Endodermal cell (in vitro differentiated cells): ENCODE results near the gene DENR. TPM values are rescaled to one million over a fixed set of nuclear protein-coding genes. Genes with fewer than 3 reads are reported as not detected.

Source experiments
- DNase-seq: peaks from one replicate; pipeline ENCODE4 v3.0.0-alpha.2; 2017
- H3K27ac ChIP-seq: 2 replicates; pipeline ENCODE4 v1.5.1; 2013; ENCODE audit warnings: mild to moderate bottlenecking, low read depth, low read length, moderate library complexity
- H3K27me3 ChIP-seq: 2 replicates; pipeline ENCODE4 v1.6.1; 2013; ENCODE audit warnings: mild to moderate bottlenecking, low read length, moderate library complexity; ENCODE audit not compliant: insufficient read depth, control insufficient read depth, poor library complexity, severe bottlenecking
- H3K36me3 ChIP-seq: 2 replicates; pipeline ENCODE4 v1.7.0; 2013; ENCODE audit warnings: mild to moderate bottlenecking, low read length, moderate library complexity; ENCODE audit not compliant: control insufficient read depth, insufficient read depth
- H3K4me1 ChIP-seq: one replicate; pipeline ENCODE4 v1.7.0; 2013; ENCODE audit warnings: low read length; ENCODE audit not compliant: control insufficient read depth, insufficient read depth
- H3K4me3 ChIP-seq: 2 replicates; pipeline ENCODE4 v1.5.1; 2013; ENCODE audit warnings: mild to moderate bottlenecking, low read length, moderate library complexity
- H3K9ac ChIP-seq: 2 replicates; pipeline ENCODE4 v1.6.1; 2013; ENCODE audit warnings: mild to moderate bottlenecking, low read length, moderate library complexity; ENCODE audit not compliant: poor library complexity, severe bottlenecking; ENCODE audit errors: extremely low read depth
- H3K9me3 ChIP-seq: 2 replicates; pipeline ENCODE4 v1.6.1; 2013; ENCODE audit warnings: mild to moderate bottlenecking, low read length, moderate library complexity; ENCODE audit not compliant: control insufficient read depth
- H3K27ac Mint-ChIP-seq: 2 replicates; pipeline ENCODE4 v1.8.0; 2020; ENCODE audit warnings: mixed read lengths
- H3K27me3 Mint-ChIP-seq: 2 replicates; pipeline ENCODE4 v1.8.0; 2021; ENCODE audit warnings: mild to moderate bottlenecking, mixed read lengths; ENCODE audit not compliant: insufficient read depth
- H3K36me3 Mint-ChIP-seq: 2 replicates; pipeline ENCODE4 v1.8.0; 2020; ENCODE audit warnings: low read depth, mixed read lengths
- H3K4me1 Mint-ChIP-seq: 2 replicates; pipeline ENCODE4 v1.8.0; 2020; ENCODE audit warnings: mixed read lengths
- H3K4me3 Mint-ChIP-seq: 2 replicates; pipeline ENCODE4 v1.8.0; 2020; ENCODE audit warnings: mild to moderate bottlenecking, moderate library complexity, mixed read lengths
- H3K9me3 Mint-ChIP-seq: 2 replicates; pipeline ENCODE4 v1.8.0; 2020; ENCODE audit warnings: mild to moderate bottlenecking, mixed read lengths
- CTCF ChIP-seq: fragments of 200-600 bp; sonication (generic); conservative IDR thresholded peaks from 2 replicates; pipeline ENCODE4 v1.5.0; 2021; ENCODE audit warnings: antibody characterized with exemption, mild to moderate bottlenecking
- WGBS, 2 experiments: methylation state at CpG; one replicate each; pipeline versions ENCODE4 v1.1.5 to v1.1.7; 2013; ENCODE audit warnings: missing lambda C conversion rate in 2 of 2, mixed read lengths in 1 of 2; ENCODE audit not compliant: insufficient coverage in 1 of 2, insufficient read length in 1 of 2; 5-methylcytosine and 5-hydroxymethylcytosine counted together
- total RNA-seq, 2 donors: library from RNA; stranded (reverse); fragmentation: NEBNext Ultra II Directional in 1 of 2; extraction: Animal tissue kit (Norgen Biotek cat#: 25700) in 1 of 2; gene quantifications; 2 replicates in 1 of 2; 3 replicates in 1 of 2; pipeline ENCODE4 v1.2.1, GENCODE V29; 2021

Gene DENR
- total RNA-seq, 2 donors from 2014 or later, result 85.8 to 86.1 TPM

DNA sequence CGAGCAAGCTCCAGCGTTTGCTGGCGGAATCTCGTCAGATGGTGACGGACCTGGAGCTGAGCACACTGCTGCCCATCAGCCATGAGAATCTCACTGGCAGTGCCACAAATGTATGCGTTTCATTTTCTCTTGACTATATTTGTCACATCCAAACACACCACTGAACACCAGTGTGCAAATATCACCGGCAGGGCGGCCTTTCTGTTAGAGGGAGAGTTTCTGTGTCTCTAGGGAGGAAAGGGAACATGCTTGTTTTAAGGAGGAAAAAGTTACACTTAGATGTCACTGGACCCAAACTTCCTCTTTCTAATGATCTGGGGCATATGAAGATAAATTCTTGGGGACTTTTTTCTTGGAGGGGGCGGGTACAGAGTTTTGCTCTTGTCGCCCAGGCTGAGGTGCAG is 60.7 kb downstream of the DENR start:
- Histone ChIP-seq H3K9me3 (no peaks in the 10 kb centered on the region), H3K4me1 (no peaks in the 10 kb centered on the region), H3K27ac (no peak overlapping the region), H3K4me3 (no peak overlapping the region), H3K27me3 (no peaks in the 10 kb centered on the region), H3K36me3 (no peaks in the 10 kb centered on the region), H3K9ac (no peak overlapping the region)
- TF ChIP-seq CTCF, result no peak
- H3K27ac Mint-ChIP-seq, result no peak overlapping the region
- no peaks in the 10 kb centered on the region for H3K9me3 Mint-ChIP-seq
- H3K36me3 Mint-ChIP-seq, result peaks cover 4% of the 10 kb centered on the region
- no peaks in the 10 kb centered on the region for H3K27me3 Mint-ChIP-seq
- DNase-seq, result no peak
- H3K4me3 Mint-ChIP-seq, result no peak overlapping the region
- H3K4me1 Mint-ChIP-seq, result no peaks in the 10 kb centered on the region
- 88 to 98% methylated on average over 6 to 9 of the region's 10 CpGs for WGBS, 2 experiments

DNA sequence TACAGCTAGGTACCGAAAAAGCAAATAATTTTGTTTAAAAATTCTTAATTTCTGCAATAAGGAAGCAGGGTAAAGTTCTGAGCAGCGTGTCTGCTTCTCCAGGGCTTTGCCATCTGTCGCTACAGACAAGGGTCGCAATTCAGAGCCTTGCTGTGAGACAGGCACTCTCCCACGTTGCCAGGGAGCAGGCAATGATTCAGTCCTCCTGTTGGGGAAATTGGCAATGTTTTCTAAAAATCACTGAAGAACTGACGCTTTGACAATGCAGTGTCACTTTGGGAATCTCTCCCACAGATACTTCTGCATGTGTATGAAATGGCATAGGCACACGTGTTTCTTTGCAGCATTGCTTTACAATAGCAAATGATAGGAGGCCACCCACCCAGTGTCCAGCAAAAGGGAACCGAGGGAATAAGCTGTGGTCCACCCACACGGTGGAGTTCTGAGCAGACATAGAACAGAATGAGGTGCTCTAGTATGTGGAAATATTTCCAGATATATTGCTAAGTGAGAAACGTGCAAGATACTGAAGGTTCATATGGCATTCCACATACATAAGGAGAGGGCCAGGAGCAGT is 66.7 kb downstream of the DENR start:
- TF ChIP-seq CTCF, result no peak
- Mint-ChIP-seq H3K27ac (no peak overlapping the region), H3K4me3 (no peak overlapping the region), H3K9me3 (no peaks in the 10 kb centered on the region), H3K36me3 (no peaks in the 10 kb centered on the region), H3K27me3 (no peaks in the 10 kb centered on the region), H3K4me1 (no peaks in the 10 kb centered on the region)
- no peaks in the 10 kb centered on the region for H3K36me3 ChIP-seq
- no peaks in the 10 kb centered on the region for H3K9me3 ChIP-seq
- no peaks in the 10 kb centered on the region for H3K4me1 ChIP-seq
- no peak overlapping the region for H3K4me3 ChIP-seq
- DNase-seq, result no peak
- no peaks in the 10 kb centered on the region for H3K27me3 ChIP-seq
- peak overlapping the region; percentile 11 for H3K27ac ChIP-seq
- H3K9ac ChIP-seq, result no peak overlapping the region
- 78 to 88% methylated on average over 9 to 10 of the region's 10 CpGs for WGBS, 2 experiments

GRCh38 chr12:122820138-122820537 is 67.5 kb downstream of the DENR start:
- Mint-ChIP-seq H3K9me3 (no peaks in the 10 kb centered on the region), H3K27ac (no peak overlapping the region), H3K36me3 (no peaks in the 10 kb centered on the region), H3K4me3 (no peak overlapping the region), H3K27me3 (no peaks in the 10 kb centered on the region), H3K4me1 (no peaks in the 10 kb centered on the region)
- no peaks in the 10 kb centered on the region for H3K36me3 ChIP-seq
- no peaks in the 10 kb centered on the region for H3K9me3 ChIP-seq
- no peak for DNase-seq
- no peak for TF ChIP-seq CTCF
- no peak overlapping the region for H3K4me3 ChIP-seq
- no peaks in the 10 kb centered on the region for H3K4me1 ChIP-seq
- no peak overlapping the region for H3K9ac ChIP-seq
- no peaks in the 10 kb centered on the region for H3K27me3 ChIP-seq
- no peak overlapping the region for H3K27ac ChIP-seq
- WGBS, 2 experiments, result 91 to 92% methylated on average over 6 to 7 of the region's 8 CpGs

Other genes with a start within 250 kb of the DENR start
- gene RSRC2, start 225.9 kb upstream of the DENR start, total RNA-seq, result 100 to 1,000 TPM in 1 of 2 donors, 10 to 100 TPM in 1; 88.1 to 111 TPM
- gene KNTC1, start 225.6 kb upstream of the DENR start, total RNA-seq, result 100 to 1,000 TPM in 1 of 2 donors, 10 to 100 TPM in 1; 86.7 to 115 TPM
- gene HCAR2, start 49.5 kb upstream of the DENR start, total RNA-seq, result not detected
- not detected for gene HCAR3, start 36.0 kb upstream of the DENR start, total RNA-seq
- gene HCAR1, start 22.0 kb upstream of the DENR start, total RNA-seq, result under 1 TPM in 1 of 2 donors, not detected in 1; 0.04 TPM
- gene CCDC62, start 21.7 kb downstream of the DENR start, total RNA-seq, result 1 to 10 TPM; 1.3 to 1.6 TPM
- 10 to 100 TPM; 24.5 to 24.9 TPM for gene HIP1R, start 82.6 kb downstream of the DENR start, total RNA-seq
- gene VPS37B, start 143.3 kb downstream of the DENR start, total RNA-seq, result 10 to 100 TPM; 22.7 to 24.1 TPM
- gene ABCB9, start 213.6 kb downstream of the DENR start, total RNA-seq, result 1 to 10 TPM; 5.4 to 6.0 TPM
- gene OGFOD2, start 222.4 kb downstream of the DENR start, total RNA-seq, result 10 to 100 TPM; 17.5 to 19.9 TPM
- gene ARL6IP4, start 227.9 kb downstream of the DENR start, total RNA-seq, result 100 to 1,000 TPM; 136 to 149 TPM